MCF 10A (cell line): Measurements from ENCODE around the gene CYP19A1. TPM values are rescaled to one million over a fixed set of nuclear protein-coding genes. Genes with fewer than 3 reads are reported as not detected.

ENCODE experiments used
- BruUV-seq: library from RNA; stranded (reverse); fragments of 400-500 nt; replicated peaks from 2 replicates; lab custom pipeline; 2021; lab: Mats Ljungman, UMichigan
- CTCF ChIA-PET: fragments of 300-600 bp; sonication (Branson Sonifier 250); formaldehyde crosslinking; extraction: SDS; loops from one replicate; lab custom pipeline; 2021; ENCODE audit warnings: antibody characterized with exemption, inconsistent platforms; lab: Yijun Ruan, JAX
- POLR2A ChIA-PET: fragments of 300-600, 350-650 bp; sonication (Branson Sonifier 250); formaldehyde crosslinking; extraction: SDS; loops from one replicate; lab custom pipeline; 2020; ENCODE audit warnings: antibody characterized with exemption, inconsistent platforms; lab: Yijun Ruan, JAX
- DNase-seq: peaks from one replicate; pipeline ENCODE4 v3.0.0-alpha.2; 2018; ENCODE audit not compliant: unreplicated experiment
- H3K27ac Mint-ChIP-seq: one replicate; pipeline ENCODE4 v1.8.0; 2022; ENCODE audit warnings: mild to moderate bottlenecking, low read depth, mixed read lengths; ENCODE audit not compliant: unreplicated experiment
- H3K27me3 Mint-ChIP-seq: one replicate; pipeline ENCODE4 v1.8.0; 2022; ENCODE audit warnings: mixed read lengths; ENCODE audit not compliant: insufficient read depth, unreplicated experiment
- H3K36me3 Mint-ChIP-seq: one replicate; pipeline ENCODE4 v1.8.0; 2022; ENCODE audit warnings: mild to moderate bottlenecking, moderate library complexity, mixed read lengths; ENCODE audit not compliant: insufficient read depth, unreplicated experiment
- H3K4me1 Mint-ChIP-seq: one replicate; pipeline ENCODE4 v1.8.0; 2022; ENCODE audit warnings: mixed read lengths; ENCODE audit not compliant: insufficient read depth, unreplicated experiment
- H3K4me3 Mint-ChIP-seq: one replicate; pipeline ENCODE4 v1.8.0; 2022; ENCODE audit warnings: mild to moderate bottlenecking, moderate library complexity, mixed read lengths; ENCODE audit not compliant: unreplicated experiment
- H3K9me3 Mint-ChIP-seq: one replicate; pipeline ENCODE4 v1.8.0; 2022; ENCODE audit warnings: mixed read lengths; ENCODE audit not compliant: unreplicated experiment
- CTCF ChIP-seq: fragments of 200-600 bp; IDR thresholded peaks from one replicate; pipeline ENCODE4 v1.8.0; 2022; ENCODE audit warnings: antibody characterized with exemption, mild to moderate bottlenecking; ENCODE audit not compliant: unreplicated experiment
- intact Hi-C: fragments of 100-400 bp; cut with micrococcal nuclease; formaldehyde crosslinking; loops from 2 replicates; pipeline ENCODE4 v1.14.1; 2022
- total RNA-seq: library from RNA; stranded (reverse); gene quantifications from 2 replicates; pipeline ENCODE4 v1.2.3, GENCODE V29; 2022

The CYP19A1 gene
- total RNA-seq, 1 experiment from 2014 or later: not detected

DNA sequence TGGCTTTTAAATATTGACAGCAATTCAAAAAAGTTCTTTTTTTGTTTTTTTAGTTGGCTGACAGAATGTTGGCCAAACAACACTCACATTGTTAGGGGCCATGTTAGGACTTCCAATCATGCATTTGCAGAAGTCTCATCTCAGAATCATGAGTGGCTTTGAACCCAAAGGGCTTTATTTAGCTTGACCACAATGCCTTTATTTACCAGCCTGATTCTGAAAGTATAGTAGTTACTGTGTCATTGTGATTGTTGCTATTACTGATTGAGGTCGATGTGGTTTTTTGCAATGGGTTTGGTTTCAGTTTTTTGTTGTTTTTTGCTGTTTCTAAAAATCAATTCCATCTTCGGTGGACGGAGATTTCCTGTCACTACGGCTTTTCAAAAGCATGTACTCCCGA lies 10.3 kb upstream of the CYP19A1 start:
- POLR2A ChIA-PET: no interaction called here
- DNase-seq: no peak
- H3K4me3 Mint-ChIP-seq: no peak overlapping the region
- intact Hi-C loops: no loop called here
- H3K36me3 Mint-ChIP-seq: no peaks in the 10 kb centered on the region
- no TSS peak for BruUV-seq
- H3K27ac Mint-ChIP-seq: no peak overlapping the region
- no peaks in the 10 kb centered on the region for H3K4me1 Mint-ChIP-seq
- CTCF ChIA-PET: interaction anchor here (0.6 kb wide), 2 partner anchors 29 to 185 kb away, joined by 3 to 4 read pairs; no protein-coding TSS in a partner anchor
- no peak for TF ChIP-seq CTCF
- no peaks in the 10 kb centered on the region for H3K9me3 Mint-ChIP-seq
- no peaks in the 10 kb centered on the region for H3K27me3 Mint-ChIP-seq

DNA sequence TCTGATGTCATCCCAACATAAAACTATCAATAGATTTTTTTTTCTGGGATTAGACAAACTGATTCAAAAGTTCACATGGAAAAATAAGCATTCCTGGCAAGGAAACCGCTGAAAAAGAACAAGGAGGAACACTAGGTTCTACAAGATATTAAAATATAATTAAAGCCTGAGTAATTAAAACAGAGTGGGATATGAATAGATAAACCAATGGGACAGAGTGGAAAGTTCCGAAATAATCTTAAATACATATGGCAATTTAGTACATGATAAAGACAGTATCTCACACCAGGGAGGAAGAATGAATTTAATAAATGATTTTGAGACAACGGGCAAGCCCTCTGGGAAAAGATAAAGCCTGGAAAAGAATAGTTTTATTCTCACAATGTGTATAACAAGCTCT lies 7.7 kb upstream of the CYP19A1 start:
- Mint-ChIP-seq H3K4me3 (no peak overlapping the region), H3K27ac (no peak overlapping the region), H3K9me3 (no peaks in the 10 kb centered on the region), H3K4me1 (no peaks in the 10 kb centered on the region), H3K27me3 (no peaks in the 10 kb centered on the region), H3K36me3 (no peaks in the 10 kb centered on the region)
- ChIA-PET CTCF (no interaction called here), POLR2A (no interaction called here)
- intact Hi-C loops: no loop called here
- TF ChIP-seq CTCF: no peak
- no TSS peak for BruUV-seq
- DNase-seq: no peak

- BruUV-seq: no TSS peak
- Mint-ChIP-seq H3K27me3 (no peaks in the 10 kb centered on the region), H3K4me3 (no peak overlapping the region), H3K9me3 (no peaks in the 10 kb centered on the region), H3K4me1 (no peaks in the 10 kb centered on the region), H3K36me3 (no peaks in the 10 kb centered on the region), H3K27ac (no peak overlapping the region)
- no peak for DNase-seq
- POLR2A ChIA-PET: interaction anchor here (0.5 kb wide), 1 partner anchor 73 kb away, joined by 6 read pairs; no protein-coding TSS in a partner anchor
- intact Hi-C loops: no loop called here
- TF ChIP-seq CTCF: no peak
- CTCF ChIA-PET: no interaction called here
Measured at GRCh38 chr15:51343466-51343865, 5.1 kb upstream of the CYP19A1 start.

- intact Hi-C loops: no loop called here
- H3K27ac Mint-ChIP-seq: no peak overlapping the region
- CTCF ChIA-PET: no interaction called here
Measured at GRCh38 chr15:51342227-51342999, 4.0 kb upstream of the CYP19A1 start.

More at GRCh38 chr15:51342227-51342999, 4.0 kb upstream of the CYP19A1 start:
- Mint-ChIP-seq H3K4me3 (no peak overlapping the region), H3K36me3 (no peaks in the 10 kb centered on the region), H3K9me3 (no peaks in the 10 kb centered on the region), H3K27me3 (no peaks in the 10 kb centered on the region), H3K4me1 (no peaks in the 10 kb centered on the region)
- POLR2A ChIA-PET: no interaction called here
- no TSS peak for BruUV-seq
- DNase-seq: no peak
- TF ChIP-seq CTCF: no peak
